ENCODE results near the gene EGLN2.
"Not testable (repeated sequence)": the region's sequence is repeated elsewhere in the genome, so short reads cannot be mapped to it uniquely, and the experiment has no call there.

Gene EGLN2

DNA sequence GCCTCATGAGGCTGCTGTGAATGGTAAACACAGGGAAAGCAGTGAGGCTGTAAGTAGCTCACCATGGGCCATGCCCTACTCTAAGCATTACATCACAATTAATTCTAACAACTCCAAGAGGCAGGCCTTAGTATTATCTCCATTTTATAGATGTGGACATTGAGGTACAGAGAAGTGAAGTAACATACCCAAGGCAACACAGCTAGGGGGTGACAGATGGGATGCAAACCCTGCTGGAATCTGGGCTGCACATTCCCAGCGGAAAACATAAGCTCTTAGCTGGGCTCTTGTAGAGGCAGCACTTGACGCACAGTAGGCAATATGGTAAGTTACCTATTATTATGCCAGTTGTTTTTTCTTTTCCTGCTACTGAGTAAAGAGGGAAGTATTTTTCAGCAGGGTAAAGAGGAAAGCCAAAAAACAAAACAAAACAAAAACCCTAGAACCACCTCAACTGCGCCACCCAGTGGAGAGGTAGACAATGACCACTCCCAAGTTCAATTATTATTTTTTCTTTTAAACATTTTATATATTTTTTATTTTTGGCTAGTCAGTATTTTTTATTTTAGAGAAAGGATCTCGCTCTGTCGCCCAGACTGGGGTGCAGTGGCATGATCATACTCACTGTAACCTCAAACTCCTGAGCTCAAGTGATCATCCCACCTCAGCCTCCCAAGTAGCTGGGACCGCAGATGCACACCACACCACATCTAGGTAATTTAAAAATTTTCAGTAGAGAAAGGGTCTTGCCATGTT lies 20.7 kb downstream of the EGLN2 start:
- not testable (repeated sequence) for DNase-seq (ENCODE audit: low spot score)

DNA sequence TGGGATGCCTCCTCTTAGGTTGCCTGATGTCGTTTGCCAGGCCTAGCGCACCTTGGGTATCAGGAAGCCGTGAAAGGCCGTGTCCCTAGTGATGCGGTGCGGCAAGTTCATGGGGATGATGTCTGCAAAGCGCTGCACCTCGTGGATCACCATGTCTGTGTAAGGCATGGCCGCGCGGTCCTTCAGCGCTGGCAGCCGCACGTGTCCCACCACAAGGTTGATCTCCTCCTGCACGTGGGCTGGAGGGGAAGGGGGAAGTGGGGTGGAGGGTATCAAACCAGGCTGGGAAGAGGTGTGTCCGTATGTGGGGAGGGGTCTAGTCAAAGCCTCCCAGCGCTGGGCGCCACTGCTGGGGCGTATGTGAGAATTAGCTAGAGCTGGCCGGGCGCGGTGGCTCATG lies 23.2 kb downstream of the EGLN2 start:
- no peak for DNase-seq (ENCODE audit: low spot score)

DNA sequence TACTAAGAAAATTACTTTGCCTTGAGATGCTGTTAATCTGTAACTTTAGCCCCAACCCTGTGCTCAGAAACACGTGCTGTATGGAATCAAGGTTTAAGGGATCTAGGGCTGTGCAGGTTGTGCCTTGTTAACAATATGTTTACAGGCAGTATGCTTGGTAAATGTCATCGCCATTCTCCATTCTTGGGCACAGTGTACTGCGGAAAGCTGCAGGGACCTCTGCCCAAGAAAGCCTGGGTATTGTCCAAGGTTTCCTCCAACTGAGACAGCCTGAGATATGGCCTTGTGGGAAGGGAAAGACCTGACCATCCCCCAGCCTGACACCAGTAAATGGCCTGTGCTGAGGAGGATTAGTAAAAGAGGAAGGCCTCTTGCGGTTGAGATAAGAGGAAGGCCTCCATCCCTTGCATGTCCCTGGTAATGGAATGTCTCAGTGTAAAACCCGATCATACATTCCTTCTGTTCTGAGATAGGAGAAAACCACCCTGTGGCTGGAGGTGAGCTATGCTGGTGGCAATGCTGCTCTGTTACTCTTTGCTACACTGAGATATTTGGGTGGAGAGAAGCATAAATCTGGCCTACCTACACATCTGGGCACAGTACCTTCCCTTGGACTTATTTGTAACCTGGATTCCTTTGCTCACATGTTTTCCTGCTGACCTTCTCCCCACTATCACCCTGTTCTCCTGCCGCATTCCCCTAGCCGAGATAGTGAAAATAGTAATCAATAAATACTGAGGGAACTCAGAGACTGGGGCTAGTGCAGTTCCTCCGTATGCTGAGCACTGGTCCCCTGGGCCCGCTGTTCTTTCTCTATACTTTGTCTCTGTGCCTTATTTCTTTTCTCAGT lies 23.9 kb downstream of the EGLN2 start:
- DNase-seq (ENCODE audit: low spot score) = not testable (repeated sequence)

DNA sequence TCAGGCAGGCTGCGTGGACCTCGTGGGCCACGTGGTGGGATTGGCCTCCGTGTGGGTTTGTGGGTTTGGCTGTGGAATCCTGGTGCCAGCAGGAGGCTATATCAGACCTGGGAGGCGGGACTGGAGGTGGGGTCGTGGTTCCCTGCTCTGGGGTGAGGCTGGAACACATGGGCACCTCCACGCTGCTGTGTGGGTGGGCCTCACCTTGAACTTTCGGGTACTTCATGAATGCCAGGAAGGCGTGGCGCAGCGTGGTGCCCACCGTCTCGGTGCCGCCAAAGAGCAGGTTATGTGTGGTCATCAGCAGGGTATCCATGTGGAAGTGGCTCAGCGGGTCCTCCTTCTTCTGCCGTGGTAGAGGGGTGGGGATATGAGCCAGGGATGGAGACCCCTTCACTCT lies 25.9 kb downstream of the EGLN2 start:
- not testable (repeated sequence) for DNase-seq (ENCODE audit: low spot score)

DNA sequence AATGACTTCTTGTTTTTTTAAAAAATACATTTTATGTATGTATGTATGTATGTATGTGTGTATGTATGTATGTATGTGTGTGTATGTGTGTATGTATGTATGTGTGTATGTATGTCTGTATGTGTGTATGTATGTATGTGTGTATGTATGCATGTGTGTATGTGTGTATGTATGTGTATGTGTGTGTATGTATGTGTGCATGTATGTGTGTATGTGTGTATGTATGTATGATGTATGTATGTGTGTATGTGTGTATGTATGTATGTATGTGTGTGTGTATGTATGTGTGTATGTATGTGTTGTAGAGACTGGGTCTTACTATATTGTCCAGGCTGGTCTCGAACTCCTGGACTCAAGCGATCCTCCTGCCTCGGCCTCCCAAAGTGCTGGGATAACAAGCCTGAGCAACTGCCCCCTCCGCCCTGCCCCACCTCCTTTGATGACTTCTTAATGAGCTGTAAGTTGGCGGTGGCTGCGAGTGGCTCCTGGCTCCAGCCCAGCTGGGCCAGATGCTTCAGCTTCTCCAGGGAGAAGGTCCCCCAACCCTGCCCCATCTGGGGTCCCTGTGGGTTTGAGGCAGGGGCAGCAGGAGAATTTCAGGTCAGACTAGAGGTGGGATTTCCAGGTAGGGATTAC lies 26.6 kb downstream of the EGLN2 start:
- not testable (repeated sequence) for DNase-seq (ENCODE audit: low spot score)

DNA sequence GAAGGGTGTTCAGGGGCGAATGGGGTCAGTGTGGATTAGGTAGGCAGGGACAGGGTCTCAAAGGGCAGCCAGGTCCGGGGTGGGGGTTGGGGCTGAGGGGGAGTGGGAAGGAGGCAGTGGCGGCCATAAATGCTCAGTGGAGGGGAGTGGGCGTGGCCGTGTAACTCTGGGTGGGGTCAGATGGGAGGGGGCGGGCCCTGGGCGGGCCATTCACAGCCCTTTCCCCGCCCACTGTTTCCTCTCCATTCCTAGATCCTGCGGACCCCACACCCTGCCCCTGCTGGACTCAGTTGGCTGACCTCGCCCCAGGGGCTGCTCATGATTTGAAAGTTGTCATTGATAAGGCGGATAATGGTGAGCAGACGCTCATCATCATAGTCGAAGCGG lies 27.3 kb downstream of the EGLN2 start:
- DNase-seq (ENCODE audit: low spot score) = not testable (repeated sequence)

DNA sequence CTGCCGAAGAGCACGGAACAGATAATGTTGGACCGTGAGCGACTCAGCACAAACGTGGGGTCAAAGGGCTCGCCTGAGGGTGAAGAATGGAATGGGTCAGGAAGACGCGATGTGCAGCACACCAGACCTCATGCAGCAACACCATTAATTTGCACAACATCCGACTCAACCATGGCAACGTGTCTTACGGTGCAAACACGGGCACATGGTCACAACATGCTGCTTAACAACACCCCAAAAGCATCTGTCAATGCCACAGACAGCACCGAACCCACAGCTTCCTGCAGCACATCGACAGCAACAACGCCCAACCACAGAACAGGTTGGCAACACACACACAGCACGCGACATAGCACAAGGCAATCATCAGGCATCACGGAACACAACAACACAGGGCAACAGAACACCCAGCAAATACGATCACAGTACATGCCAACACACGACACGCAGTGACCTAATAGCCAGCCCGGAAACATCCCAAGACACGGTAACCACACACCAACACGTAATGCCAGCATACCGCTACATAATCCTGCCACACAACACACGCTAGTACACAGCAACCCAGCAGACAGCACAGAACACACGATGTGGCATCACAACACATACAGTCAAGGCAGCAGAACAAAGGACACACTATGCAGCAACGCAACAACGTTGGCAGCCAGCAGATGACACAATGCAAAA lies 27.9 kb downstream of the EGLN2 start:
- not testable (repeated sequence) for DNase-seq (ENCODE audit: low spot score)

DNA sequence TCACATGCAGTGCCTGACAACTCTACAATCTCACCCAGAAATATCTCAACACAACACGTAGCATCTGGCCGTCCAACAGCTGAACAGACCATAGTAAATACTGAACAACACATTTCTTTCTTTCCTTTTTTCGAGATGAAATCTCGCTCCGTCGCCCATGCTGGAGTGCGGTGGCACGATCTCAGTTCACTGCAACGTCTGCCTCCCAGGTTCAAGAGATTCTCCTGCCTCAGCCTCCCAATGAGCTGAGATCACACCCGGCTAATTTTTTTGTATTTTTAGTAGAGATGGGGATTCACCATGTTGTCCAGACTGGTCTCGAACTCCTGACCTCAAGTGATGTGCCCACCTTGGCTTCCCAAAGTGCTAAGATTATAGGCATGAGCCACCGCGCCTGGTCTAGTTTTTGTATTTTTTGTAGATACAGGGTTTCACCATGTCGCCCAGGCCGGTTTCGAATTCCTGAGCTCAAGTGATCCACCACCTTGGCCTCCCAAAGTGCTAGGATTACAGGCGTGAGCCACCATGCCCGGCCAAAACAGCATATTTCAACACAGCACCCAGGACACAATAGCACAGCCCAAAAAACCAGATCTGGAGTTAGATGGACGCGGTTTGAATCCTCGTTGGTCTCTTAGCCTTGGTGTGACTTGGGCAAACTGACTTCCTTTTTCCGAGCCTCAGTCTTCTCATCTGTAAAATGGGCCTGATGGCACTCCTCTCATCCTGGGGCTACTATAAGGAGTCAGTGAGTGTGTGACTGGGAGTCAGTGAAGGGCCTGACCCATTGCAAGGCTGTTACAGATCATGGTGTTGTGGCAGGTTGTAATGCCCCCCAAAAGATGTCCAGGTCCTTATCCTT lies 28.6 kb downstream of the EGLN2 start:
- DNase-seq (ENCODE audit: low spot score) = no peak

DNA sequence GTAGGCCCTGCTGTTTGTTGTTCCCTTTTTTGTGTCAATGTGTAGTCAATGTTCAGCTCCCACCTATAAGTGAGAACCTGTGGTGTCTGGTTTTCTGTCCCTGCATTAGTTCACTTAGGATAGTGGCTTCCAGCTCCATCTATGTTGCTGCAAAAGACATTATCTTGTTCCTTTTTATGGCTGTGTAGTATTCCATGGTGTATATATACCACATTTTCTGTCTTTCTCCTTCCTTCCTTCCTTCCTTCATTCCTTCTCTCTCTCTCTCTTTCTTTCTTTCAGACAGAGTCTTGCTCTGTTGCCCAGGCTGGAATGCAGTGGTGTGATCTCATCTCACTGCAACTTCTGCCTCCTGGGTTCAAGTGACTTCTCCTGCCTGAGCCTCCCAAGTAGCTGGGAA lies 30.2 kb downstream of the EGLN2 start:
- no peak for DNase-seq (ENCODE audit: low spot score)

DNA sequence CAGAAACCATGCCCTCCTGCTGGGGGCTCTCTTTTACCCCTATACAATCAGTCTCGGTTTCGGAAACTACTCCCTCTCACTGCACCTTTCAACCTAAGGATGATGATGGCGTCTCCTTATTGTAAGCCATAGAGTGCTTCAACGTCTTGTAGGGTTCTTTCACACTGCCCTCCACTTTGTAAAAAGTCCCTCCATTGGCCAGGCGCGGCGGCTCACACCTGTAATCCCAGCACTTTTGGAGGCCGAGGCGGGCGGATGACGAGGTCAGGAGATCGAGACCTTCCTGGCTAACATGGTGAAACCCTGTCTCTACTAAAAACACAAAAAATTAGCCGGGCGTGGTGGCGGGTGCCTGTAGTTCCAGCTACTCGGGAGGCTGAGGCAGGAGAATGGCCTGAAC lies 31.8 kb downstream of the EGLN2 start:
- not testable (repeated sequence) for DNase-seq (ENCODE audit: low spot score)

DNA sequence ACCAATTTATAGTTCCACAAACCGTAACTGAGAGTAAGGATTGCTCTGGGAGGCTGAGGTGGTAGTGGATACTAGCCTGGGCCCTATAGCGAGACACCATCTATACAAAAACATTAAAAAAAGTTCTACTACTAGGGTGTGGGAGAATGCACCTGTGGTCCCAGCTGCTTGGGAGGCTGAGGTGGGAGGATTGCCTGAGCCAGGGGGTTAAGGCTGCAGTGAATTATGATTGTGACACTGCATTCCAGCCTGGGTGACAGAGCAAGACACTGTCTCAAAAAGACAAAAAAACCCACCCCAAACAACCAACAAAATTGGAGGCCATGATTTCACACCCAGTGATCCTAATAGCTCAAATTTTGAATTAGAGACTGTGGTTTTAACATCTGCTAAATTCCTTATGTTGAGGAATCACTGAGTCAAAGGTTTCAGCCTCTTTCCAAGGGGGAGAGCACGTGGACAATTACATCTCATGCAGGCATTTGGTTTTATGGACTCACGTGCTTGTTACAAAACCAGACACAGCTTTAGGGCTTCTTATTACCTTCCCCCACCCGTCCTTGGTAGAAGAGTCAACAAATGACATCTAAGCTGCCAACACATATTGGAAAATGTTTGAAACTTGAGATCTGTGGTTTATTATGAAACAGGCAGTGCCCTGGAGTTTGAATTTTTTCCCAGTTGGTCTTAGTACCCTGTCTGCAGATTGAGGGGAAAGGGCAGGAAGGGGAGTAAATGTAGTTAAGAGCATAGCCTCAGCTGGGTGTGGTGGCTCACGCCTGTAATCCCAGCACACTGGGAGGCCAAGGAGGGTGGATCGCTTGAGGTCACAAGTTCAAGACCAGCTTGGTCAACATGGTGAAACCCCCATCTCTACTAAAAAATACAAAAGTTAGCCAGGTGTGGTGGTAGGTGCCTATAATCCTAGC lies 32.8 kb downstream of the EGLN2 start:
- DNase-seq (ENCODE audit: low spot score) = no peak

DNA sequence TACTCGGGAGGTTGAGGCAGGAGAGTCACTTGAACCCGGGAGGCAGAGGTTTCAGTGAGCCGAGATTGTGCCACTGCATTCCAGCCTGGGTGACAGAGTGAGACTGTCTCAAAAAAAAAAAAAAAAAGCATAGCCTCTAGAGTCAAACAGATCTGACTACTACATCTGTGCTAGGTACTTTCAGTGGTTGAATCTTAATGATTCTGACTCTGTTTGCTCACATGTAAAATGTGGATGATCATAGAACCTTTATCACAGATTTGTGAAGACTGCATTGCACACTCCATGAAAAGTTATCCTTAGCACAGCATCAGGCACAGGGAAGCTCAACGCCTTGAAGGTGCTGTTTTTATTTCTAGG lies 33.4 kb downstream of the EGLN2 start:
- not testable (repeated sequence) for DNase-seq (ENCODE audit: low spot score)

DNA sequence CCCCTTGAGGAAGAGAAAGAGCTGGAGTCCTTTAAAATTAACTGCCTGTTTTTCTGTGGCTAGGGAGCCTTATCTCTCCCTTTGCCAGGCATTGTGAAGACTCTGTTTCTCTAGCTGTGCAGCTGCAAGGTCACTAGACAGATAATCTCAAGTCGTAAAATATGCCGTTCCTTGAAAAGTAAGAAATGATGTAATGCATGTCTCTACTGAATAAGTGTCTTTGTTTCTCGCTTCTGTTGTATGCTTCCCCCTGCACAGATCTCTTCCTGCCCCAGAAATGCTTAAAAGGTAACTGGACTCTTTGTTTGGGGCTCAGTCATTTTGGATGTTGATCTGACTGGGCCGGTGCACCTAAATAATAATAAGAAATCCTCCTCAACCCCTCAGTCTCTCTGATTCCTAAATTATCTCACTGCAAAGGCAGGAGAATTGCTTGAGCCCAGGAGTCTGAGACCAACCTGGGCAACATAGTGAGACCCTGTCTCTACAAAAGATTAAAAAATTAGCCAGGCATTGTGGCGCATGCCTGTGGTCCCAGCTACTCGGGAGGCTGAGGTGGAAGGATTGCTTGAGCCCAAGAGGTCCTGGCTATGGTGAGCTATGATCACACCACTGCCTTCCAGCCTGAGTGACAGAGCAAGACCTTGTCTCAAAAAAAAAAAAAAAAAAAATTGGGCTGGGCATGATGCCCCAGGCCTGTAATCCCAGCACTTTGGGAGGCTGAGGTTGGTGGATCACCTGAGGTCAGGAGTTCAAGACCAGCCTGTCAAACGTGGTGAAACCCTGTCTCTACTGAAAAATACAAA lies 34.9 kb downstream of the EGLN2 start:
- DNase-seq (ENCODE audit: low spot score) = not testable (repeated sequence)

DNA sequence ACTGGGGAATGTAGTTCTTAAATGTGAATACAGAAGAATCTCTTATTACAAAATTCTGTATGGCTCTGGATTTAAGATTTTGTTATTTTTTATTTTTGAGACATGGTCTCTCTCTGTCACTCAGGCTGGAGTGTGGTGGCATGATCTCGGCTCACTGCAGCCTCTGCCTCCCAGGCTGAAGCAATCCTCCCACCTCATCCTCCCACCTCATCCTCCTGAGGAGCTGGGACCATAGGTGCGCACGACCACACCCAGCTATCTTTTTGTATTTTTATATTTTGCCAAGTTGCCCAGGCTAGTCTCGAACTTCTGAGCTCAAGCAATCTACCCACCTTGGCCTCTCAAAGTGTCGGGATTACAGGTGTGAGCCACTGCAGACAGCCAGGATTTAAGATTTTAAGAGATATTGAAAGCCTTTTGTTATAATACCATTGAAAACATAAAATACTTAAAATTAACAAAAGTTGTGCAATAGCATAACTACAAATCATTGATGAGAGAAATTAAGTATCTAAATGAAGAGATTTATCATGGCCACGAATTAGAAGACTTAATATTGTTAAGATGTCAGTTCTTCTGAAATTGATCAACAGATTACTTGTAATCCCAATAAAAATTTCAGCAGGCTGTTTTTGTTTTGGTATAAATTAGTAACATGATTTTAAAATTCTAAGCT lies 37.9 kb downstream of the EGLN2 start:
- DNase-seq (ENCODE audit: low spot score) = no peak

DNA sequence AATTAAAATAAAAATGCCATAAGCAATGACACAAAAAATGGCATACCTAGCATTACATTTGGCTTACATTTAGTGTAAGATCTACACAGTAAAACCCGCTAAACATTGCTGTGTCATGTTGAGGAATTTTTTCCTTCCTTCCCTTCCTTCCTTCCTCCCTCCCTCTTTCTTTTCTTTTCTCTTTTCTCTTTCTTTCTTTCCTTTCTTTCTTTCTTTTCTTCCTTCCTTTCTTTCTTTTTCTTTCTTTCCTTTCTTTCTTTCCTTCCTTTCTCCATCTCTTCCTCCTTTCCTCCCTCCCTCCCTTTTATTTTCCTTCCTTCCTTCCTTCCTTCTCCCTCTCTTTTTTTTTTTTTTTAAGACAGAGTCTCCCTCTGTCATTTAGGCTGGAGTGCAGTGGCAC lies 39.5 kb downstream of the EGLN2 start:
- DNase-seq (ENCODE audit: low spot score) = not testable (repeated sequence)

DNA sequence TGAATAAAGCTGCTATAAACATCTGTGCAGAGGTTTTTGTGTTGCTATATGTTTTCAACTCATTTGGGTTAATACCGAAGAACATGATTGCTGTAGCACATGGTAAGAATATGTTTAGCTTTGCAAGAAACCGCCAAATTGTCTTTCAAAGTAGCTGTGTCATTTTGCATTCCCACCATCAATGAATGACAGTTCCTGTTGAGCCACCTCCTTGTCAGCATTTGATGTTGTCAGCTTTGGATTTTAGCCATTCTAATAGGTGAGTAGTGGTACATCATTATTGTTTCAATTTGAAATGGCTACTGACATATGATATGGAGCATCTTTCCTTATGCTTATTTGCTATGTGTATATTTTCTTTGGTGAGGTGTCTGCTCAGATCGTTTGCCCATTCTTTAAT lies 43.0 kb downstream of the EGLN2 start:
- DNase-seq (ENCODE audit: low spot score) = not testable (repeated sequence)

DNA sequence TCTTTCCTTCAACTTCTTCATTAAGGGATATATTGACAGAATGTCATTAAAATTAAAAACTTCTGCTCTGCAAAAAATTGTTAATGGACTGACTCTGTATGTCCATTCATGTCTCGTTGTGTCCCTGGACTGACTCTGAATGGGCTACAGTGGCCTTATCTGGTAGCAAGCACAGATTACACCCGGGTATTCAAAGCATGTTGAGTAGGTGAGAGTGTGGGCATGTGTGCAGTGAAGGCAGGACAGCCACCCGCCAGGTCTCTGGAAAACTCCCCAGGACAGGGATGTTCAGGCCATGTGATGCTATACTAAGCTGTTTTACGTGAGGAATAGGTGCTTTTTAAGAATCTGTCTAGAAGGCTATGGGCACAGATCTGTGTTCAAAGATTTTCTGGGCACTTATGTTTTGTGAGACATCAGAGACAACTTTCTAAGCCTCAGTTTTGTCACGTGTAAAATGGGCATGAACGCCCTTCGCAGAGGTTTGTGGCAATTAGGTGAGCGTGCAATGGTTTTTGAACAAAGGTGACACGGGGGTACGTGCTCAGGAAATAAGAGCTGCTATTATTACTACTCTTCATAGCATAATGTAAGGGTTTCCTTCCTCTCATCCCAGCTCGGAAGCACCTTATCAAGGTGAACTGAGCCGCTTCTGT lies 44.1 kb downstream of the EGLN2 start:
- DNase-seq (ENCODE audit: low spot score) = not testable (repeated sequence)

DNA sequence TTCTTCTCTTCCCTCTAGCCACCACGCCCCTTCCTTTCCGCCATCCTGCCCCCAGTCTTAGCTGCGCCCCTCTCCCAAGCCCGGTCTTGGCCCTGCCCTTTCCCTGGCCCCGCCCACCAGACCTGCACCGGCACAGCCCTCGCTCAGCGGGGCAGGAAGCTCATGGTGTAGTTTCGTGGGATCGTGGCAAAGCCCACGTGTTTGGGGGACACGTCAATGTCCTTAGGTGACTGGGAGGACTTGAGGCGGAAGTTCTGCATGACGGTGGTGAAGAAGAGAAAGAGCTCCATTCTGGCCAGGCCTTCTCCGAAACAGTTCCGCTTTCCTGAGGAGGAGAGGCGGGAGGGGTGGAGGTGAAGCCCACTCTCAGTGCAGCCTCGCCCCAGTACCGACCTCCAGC lies 44.7 kb downstream of the EGLN2 start:
- not testable (repeated sequence) for DNase-seq (ENCODE audit: low spot score)
